Skeletal muscle tissue (tissue), 4 donors: ENCODE results near the gene SH2D5. TPM values are rescaled to one million over a fixed set of nuclear protein-coding genes. Genes with fewer than 3 reads are reported as not detected.
A peak's percentile ranks its signal among the peaks of the same experiment; 100 is the strongest.

Source experiments
- H3K27ac ChIP-seq: one replicate; pipeline ENCODE4 v1.7.0; 2013; ENCODE audit warnings: mild to moderate bottlenecking, low read depth, low read length, inconsistent platforms
- H3K27me3 ChIP-seq, 3 donors: one replicate each; pipeline ENCODE4 v1.7.0; 2013; ENCODE audit warnings: low read length in 3 of 3; ENCODE audit not compliant: control insufficient read depth in 3 of 3, insufficient read depth in 3 of 3
- H3K36me3 ChIP-seq, 3 donors: one replicate each; pipeline ENCODE4 v1.7.0; 2013; ENCODE audit warnings: low read length in 3 of 3; ENCODE audit not compliant: control insufficient read depth in 3 of 3, insufficient read depth in 3 of 3
- H3K4me1 ChIP-seq, 3 donors: one replicate each; pipeline ENCODE4 v1.7.0; 2013; ENCODE audit warnings: low read length in 3 of 3, mild to moderate bottlenecking in 3 of 3; ENCODE audit not compliant: control insufficient read depth in 3 of 3, insufficient read depth in 3 of 3
- H3K4me3 ChIP-seq, 3 donors: one replicate each; pipeline ENCODE4 v1.7.0; 2013; ENCODE audit warnings: low read length in 3 of 3
- H3K9ac ChIP-seq, 3 donors: one replicate each; pipeline ENCODE4 v1.7.0; 2013; ENCODE audit warnings: low read length in 3 of 3, mild to moderate bottlenecking in 3 of 3, moderate library complexity in 2 of 3, low read depth in 1 of 3
- H3K9me3 ChIP-seq, 3 donors: one replicate each; pipeline ENCODE4 v1.7.0; 2013; ENCODE audit warnings: low read length in 3 of 3; ENCODE audit not compliant: control insufficient read depth in 3 of 3
- total RNA-seq: library from RNA; depleted of rRNA; stranded (reverse); fragments of >200 nt; gene quantifications from one replicate; pipeline ENCODE4 v1.2.3, GENCODE V29; 2014
- donor health status: Osteomylitis.

The SH2D5 gene
- total RNA-seq, 1 donor from 2014 or later, result under 0.01 TPM

GRCh38 chr1:20705203-20705755 lies 27.2 kb downstream of the SH2D5 start:
- Histone ChIP-seq H3K4me3 (no peak overlapping the region), H3K4me1 (peaks cover 0 to under 1% (median 0%) of the 10 kb centered on the region in 3 donors), H3K36me3 (no peaks in the 10 kb centered on the region), H3K27ac (no peak overlapping the region), H3K9ac (no peak overlapping the region), H3K27me3 (peaks cover 0 to 8% (median 8%) of the 10 kb centered on the region in 3 donors), H3K9me3 (no peaks in the 10 kb centered on the region)

- Histone ChIP-seq H3K4me3 (no peak overlapping the region), H3K36me3 (no peaks in the 10 kb centered on the region), H3K4me1 (peaks cover 3 to 8% (median 4%) of the 10 kb centered on the region in 3 donors), H3K9me3 (no peaks in the 10 kb centered on the region), H3K27me3 (peaks cover 0 to 1% (median under 1%) of the 10 kb centered on the region in 3 donors), H3K9ac (no peak overlapping the region), H3K27ac (no peak overlapping the region)
Measured at GRCh38 chr1:20704390-20705202, 27.9 kb downstream of the SH2D5 start.

GRCh38 chr1:20703124-20703756 lies 29.3 kb downstream of the SH2D5 start:
- Histone ChIP-seq H3K36me3 (no peaks in the 10 kb centered on the region), H3K9ac (no peak overlapping the region), H3K27me3 (no peaks in the 10 kb centered on the region), H3K27ac (no peak overlapping the region), H3K4me3 (no peak overlapping the region), H3K9me3 (no peaks in the 10 kb centered on the region), H3K4me1 (peaks cover 3 to 10% (median 6%) of the 10 kb centered on the region in 3 donors)

GRCh38 chr1:20702416-20702815 lies 30.1 kb downstream of the SH2D5 start:
- Histone ChIP-seq H3K9ac (no peak overlapping the region), H3K27me3 (no peaks in the 10 kb centered on the region), H3K27ac (no peak overlapping the region), H3K9me3 (no peaks in the 10 kb centered on the region), H3K36me3 (no peaks in the 10 kb centered on the region), H3K4me1 (peaks cover 3 to 10% (median 7%) of the 10 kb centered on the region in 3 donors), H3K4me3 (no peak overlapping the region)

- Histone ChIP-seq H3K36me3 (no peaks in the 10 kb centered on the region), H3K4me3 (no peak overlapping the region), H3K27me3 (no peaks in the 10 kb centered on the region), H3K27ac (no peak overlapping the region), H3K4me1 (peaks cover 6 to 15% (median 12%) of the 10 kb centered on the region in 3 donors), H3K9me3 (no peaks in the 10 kb centered on the region), H3K9ac (no peak overlapping the region)
Measured at GRCh38 chr1:20701847-20702246, 30.7 kb downstream of the SH2D5 start.

GRCh38 chr1:20701446-20701845 lies 31.1 kb downstream of the SH2D5 start:
- no peaks in the 10 kb centered on the region for H3K27me3 ChIP-seq
- H3K9me3 ChIP-seq, result no peaks in the 10 kb centered on the region
- peaks cover 7 to 16% (median 15%) of the 10 kb centered on the region in 3 donors for H3K4me1 ChIP-seq
- H3K27ac ChIP-seq, result no peak overlapping the region
- no peak overlapping the region for H3K9ac ChIP-seq
- no peak overlapping the region for H3K4me3 ChIP-seq
- H3K36me3 ChIP-seq, result no peaks in the 10 kb centered on the region

GRCh38 chr1:20700636-20701215 lies 31.8 kb downstream of the SH2D5 start:
- no peak overlapping the region for H3K4me3 ChIP-seq
- no peaks in the 10 kb centered on the region for H3K27me3 ChIP-seq
- H3K27ac ChIP-seq, result no peak overlapping the region
- H3K9me3 ChIP-seq, result no peaks in the 10 kb centered on the region
- H3K36me3 ChIP-seq, result no peaks in the 10 kb centered on the region
- no peak overlapping the region for H3K9ac ChIP-seq
- H3K4me1 ChIP-seq, result peaks cover 12 to 21% (median 20%) of the 10 kb centered on the region in 3 donors

GRCh38 chr1:20699558-20699957 lies 32.9 kb downstream of the SH2D5 start:
- Histone ChIP-seq H3K4me3 (no peak overlapping the region), H3K4me1 (peaks cover 12 to 21% (median 20%) of the 10 kb centered on the region in 3 donors), H3K36me3 (no peaks in the 10 kb centered on the region), H3K27ac (no peak overlapping the region), H3K9me3 (no peaks in the 10 kb centered on the region), H3K9ac (peak overlapping the region in 1 of 3 donors; percentile 25), H3K27me3 (no peaks in the 10 kb centered on the region)

- no peaks in the 10 kb centered on the region for H3K9me3 ChIP-seq
- H3K27me3 ChIP-seq, result no peaks in the 10 kb centered on the region
- no peak overlapping the region for H3K27ac ChIP-seq
- H3K36me3 ChIP-seq, result no peaks in the 10 kb centered on the region
- peaks cover 12 to 21% (median 20%) of the 10 kb centered on the region in 3 donors for H3K4me1 ChIP-seq
- H3K9ac ChIP-seq, result no peak overlapping the region
- no peak overlapping the region for H3K4me3 ChIP-seq
Measured at GRCh38 chr1:20698195-20698910, 34.1 kb downstream of the SH2D5 start.
